ENCODE results near the gene DDC. TPM values are rescaled to one million over a fixed set of nuclear protein-coding genes. Genes with fewer than 3 reads are reported as not detected.

DDC gene
- total RNA-seq, 2 donors from 2014 or later, result 1.5 to 1.9 TPM

- 68% methylated on average over 2 of the region's 2 CpGs for WGBS
- H3K4me3 ChIP-seq, result no peak overlapping the region
These were observed 55.7 kb downstream of the DDC start for GRCh38 chr7:50509459-50509858.

GRCh38 chr7:50508471-50508943, 56.7 kb downstream of the DDC start:
- peak; percentile 73 for DNase-seq (ENCODE audit: low spot score)
- WGBS, result 70% methylated on average over 5 of the region's 5 CpGs

More at GRCh38 chr7:50509459-50509858, 55.7 kb downstream of the DDC start:
- intact Hi-C loops (cut with DNase I), result loop anchor here (10.0 kb wide), 1 partner anchor 175 kb away; no protein-coding TSS in a partner anchor
- no peaks in the 10 kb centered on the region for H3K9me3 ChIP-seq
- no peaks in the 10 kb centered on the region for H3K36me3 ChIP-seq
- DNase-seq (ENCODE audit: low spot score), result no peak
- H3K27ac ChIP-seq, result no peak overlapping the region
- TF ChIP-seq POLR2AphosphoS5 (IDR thresholded peaks at IDR 0.05) (no peak), CTCF (IDR thresholded peaks at IDR 0.05) (no peak), POLR2A (IDR thresholded peaks at IDR 0.05) (no peak)
- no peaks in the 10 kb centered on the region for H3K27me3 ChIP-seq (replicated peaks; ENCODE audit: insufficient read depth)
- peaks cover 12% of the 10 kb centered on the region for H3K4me1 ChIP-seq (replicated peaks)

GRCh38 chr7:50507898-50508470, 57.2 kb downstream of the DDC start:
- Histone ChIP-seq H3K36me3 (no peaks in the 10 kb centered on the region), H3K27me3 (replicated peaks; ENCODE audit: insufficient read depth) (no peaks in the 10 kb centered on the region), H3K4me3 (no peak overlapping the region), H3K27ac (no peak overlapping the region), H3K9me3 (no peaks in the 10 kb centered on the region), H3K4me1 (replicated peaks) (peaks cover 12% of the 10 kb centered on the region)
- TF ChIP-seq CTCF (IDR thresholded peaks at IDR 0.05) (no peak), POLR2A (IDR thresholded peaks at IDR 0.05) (no peak), POLR2AphosphoS5 (IDR thresholded peaks at IDR 0.05) (no peak)
- no peak for DNase-seq (ENCODE audit: low spot score)
- 92% methylated on average over 7 of the region's 7 CpGs for WGBS
- intact Hi-C loops (cut with DNase I), result loop anchor here (10.0 kb wide), 1 partner anchor 177 kb away; no protein-coding TSS in a partner anchor

More at GRCh38 chr7:50508471-50508943, 56.7 kb downstream of the DDC start:
- Histone ChIP-seq H3K9me3 (no peaks in the 10 kb centered on the region), H3K36me3 (no peaks in the 10 kb centered on the region), H3K4me3 (no peak overlapping the region), H3K27me3 (replicated peaks; ENCODE audit: insufficient read depth) (no peaks in the 10 kb centered on the region), H3K4me1 (replicated peaks) (peaks cover 12% of the 10 kb centered on the region), H3K27ac (peak overlapping the region in 1 of 2 donors; percentile 32)
- intact Hi-C loops (cut with DNase I), result loop anchor here (10.0 kb wide), 1 partner anchor 176 kb away; no protein-coding TSS in a partner anchor
- TF ChIP-seq POLR2AphosphoS5 (IDR thresholded peaks at IDR 0.05), result peak; percentile 91
- no peak for TF ChIP-seq POLR2A (IDR thresholded peaks at IDR 0.05)

GRCh38 chr7:50505553-50506210, 59.5 kb downstream of the DDC start:
- no peak for TF ChIP-seq POLR2A (IDR thresholded peaks at IDR 0.05)
- peaks cover 12% of the 10 kb centered on the region for H3K4me1 ChIP-seq (replicated peaks)
- H3K9me3 ChIP-seq, result no peaks in the 10 kb centered on the region
- DNase-seq (ENCODE audit: low spot score), result no peak
- intact Hi-C loops (cut with DNase I), result loop anchor here (10.0 kb wide), 1 partner anchor 179 kb away; no protein-coding TSS in a partner anchor
- H3K36me3 ChIP-seq, result no peaks in the 10 kb centered on the region
- no peak overlapping the region for H3K27ac ChIP-seq
- WGBS, result 78% methylated on average over 10 of the region's 10 CpGs
- no peaks in the 10 kb centered on the region for H3K27me3 ChIP-seq (replicated peaks; ENCODE audit: insufficient read depth)
- H3K4me3 ChIP-seq, result no peak overlapping the region

- H3K27me3 ChIP-seq (replicated peaks; ENCODE audit: insufficient read depth), result no peaks in the 10 kb centered on the region
- peaks cover 12% of the 10 kb centered on the region for H3K4me1 ChIP-seq (replicated peaks)
- no peak for TF ChIP-seq CTCF (IDR thresholded peaks at IDR 0.05)
- H3K4me3 ChIP-seq, result no peak overlapping the region
- DNase-seq (ENCODE audit: low spot score), result no peak
- WGBS, result 84% methylated on average over 12 of the region's 12 CpGs
- intact Hi-C loops (cut with DNase I), result loop anchor here (5.0 to 10.0 kb wide), 2 partner anchors 147 to 180 kb away; no protein-coding TSS in a partner anchor
- H3K9me3 ChIP-seq, result no peaks in the 10 kb centered on the region
- no peak overlapping the region for H3K27ac ChIP-seq
- H3K36me3 ChIP-seq, result no peaks in the 10 kb centered on the region
These were observed 60.3 kb downstream of the DDC start for GRCh38 chr7:50504646-50505546.
